Kidney epithelial cell (primary cell): Measurements from ENCODE around the gene ATP8A1. TPM values are rescaled to one million over a fixed set of nuclear protein-coding genes. Genes with fewer than 3 reads are reported as not detected.
A peak's percentile ranks its signal among the peaks of the same experiment; 100 is the strongest.

Experiments
- DNase-seq: peaks from one replicate; pipeline ENCODE4 v3.0.0-alpha.2; 2010; ENCODE audit warnings: low read depth
- H3K27me3 ChIP-seq: 2 replicates; pipeline ENCODE4 v1.6.0; 2011; ENCODE audit warnings: low read length; ENCODE audit not compliant: control insufficient read depth, insufficient read depth
- H3K36me3 ChIP-seq: 2 replicates; pipeline ENCODE4 v1.5.1; 2011; ENCODE audit warnings: low read length; ENCODE audit not compliant: control insufficient read depth, insufficient read depth
- H3K4me3 ChIP-seq: 2 replicates; pipeline ENCODE4 v1.5.1; 2011; ENCODE audit warnings: low read depth, mild to moderate bottlenecking, control low read depth, low read length
- total RNA-seq: library from RNA; depleted of rRNA; stranded (reverse); fragments of >200 nt; gene quantifications from 2 replicates; pipeline ENCODE4 v1.2.3, GENCODE V29; 2015
- TF ChIP-seq, protein P1 (sequence below): IDR thresholded peaks from 2 replicates; pipeline ENCODE4 v1.5.1; 2011; ENCODE audit warnings: mild to moderate bottlenecking, moderate library complexity, low read length, control low read depth, inconsistent platforms; ENCODE audit not compliant: insufficient read depth, poor library complexity, severe bottlenecking

ATP8A1 gene
- total RNA-seq, 1 donor from 2014 or later, result 3.3 TPM

DNA sequence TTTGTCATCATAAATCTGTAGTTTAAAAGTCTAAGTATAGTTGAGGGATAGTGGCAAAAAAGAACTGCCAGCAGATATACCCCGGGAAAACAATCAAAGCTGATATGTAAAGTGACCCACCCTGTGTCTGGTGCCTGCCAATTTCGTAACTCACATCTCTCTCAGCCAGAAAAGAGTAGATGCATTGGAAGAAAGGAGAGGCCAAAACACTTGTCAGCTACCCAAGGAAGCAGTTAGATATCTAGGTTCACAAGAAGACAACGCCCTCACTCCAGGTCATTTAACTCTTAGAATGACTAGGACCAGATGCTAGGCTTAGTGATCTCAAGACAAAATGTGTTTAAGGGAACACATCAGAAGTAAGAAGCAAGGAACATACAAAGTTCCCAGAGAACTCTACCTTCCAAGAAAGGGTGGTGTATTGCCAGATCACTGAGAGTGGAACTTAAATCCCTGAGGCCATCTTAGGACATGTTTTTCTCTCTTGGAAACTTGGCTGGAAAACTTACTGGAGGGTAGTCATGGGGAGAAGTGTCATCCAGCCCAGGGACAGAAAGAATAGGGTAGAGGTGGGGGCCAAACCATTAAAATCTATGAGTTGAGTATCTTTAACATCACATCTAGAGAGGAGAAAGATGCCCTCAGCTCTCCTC is 133.7 kb downstream of the ATP8A1 start:
- TF ChIP-seq, protein P1, sequence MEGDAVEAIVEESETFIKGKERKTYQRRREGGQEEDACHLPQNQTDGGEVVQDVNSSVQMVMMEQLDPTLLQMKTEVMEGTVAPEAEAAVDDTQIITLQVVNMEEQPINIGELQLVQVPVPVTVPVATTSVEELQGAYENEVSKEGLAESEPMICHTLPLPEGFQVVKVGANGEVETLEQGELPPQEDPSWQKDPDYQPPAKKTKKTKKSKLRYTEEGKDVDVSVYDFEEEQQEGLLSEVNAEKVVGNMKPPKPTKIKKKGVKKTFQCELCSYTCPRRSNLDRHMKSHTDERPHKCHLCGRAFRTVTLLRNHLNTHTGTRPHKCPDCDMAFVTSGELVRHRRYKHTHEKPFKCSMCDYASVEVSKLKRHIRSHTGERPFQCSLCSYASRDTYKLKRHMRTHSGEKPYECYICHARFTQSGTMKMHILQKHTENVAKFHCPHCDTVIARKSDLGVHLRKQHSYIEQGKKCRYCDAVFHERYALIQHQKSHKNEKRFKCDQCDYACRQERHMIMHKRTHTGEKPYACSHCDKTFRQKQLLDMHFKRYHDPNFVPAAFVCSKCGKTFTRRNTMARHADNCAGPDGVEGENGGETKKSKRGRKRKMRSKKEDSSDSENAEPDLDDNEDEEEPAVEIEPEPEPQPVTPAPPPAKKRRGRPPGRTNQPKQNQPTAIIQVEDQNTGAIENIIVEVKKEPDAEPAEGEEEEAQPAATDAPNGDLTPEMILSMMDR, result no peak
- DNase-seq, result no peak
- H3K4me3 ChIP-seq, result no peak overlapping the region
- no peaks in the 10 kb centered on the region for H3K27me3 ChIP-seq
- H3K36me3 ChIP-seq, result no peaks in the 10 kb centered on the region

DNA sequence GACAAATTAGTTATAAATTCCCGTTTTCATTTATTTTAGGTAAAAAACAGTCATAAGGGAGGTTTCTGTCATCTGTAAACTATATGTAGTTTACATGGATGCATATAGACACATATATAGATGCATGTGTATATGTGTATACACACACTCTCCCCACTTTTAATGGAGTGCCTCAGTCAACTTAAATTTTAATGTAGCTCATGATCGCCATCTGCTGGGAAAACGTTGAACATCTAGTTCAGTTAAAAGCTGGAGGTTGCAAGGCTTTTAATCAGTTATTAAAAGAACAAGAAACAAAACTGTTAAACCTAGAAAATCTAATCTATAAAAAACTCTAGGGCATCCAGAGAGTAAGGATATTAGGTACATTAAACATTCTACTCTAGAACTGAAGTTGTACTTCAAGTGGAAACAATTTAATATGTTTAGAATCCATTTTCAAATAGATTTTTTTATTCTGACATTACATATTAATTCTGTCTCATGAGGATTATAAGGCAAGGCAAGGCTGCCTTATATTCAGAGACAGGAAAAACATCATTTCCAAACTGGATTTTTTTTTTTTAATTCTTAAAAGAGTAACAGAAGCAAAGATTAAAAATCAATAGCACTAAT is 137.0 kb downstream of the ATP8A1 start:
- Histone ChIP-seq H3K27me3 (no peaks in the 10 kb centered on the region), H3K36me3 (no peaks in the 10 kb centered on the region), H3K4me3 (no peak overlapping the region)
- no peak for DNase-seq
- TF ChIP-seq, protein P1, result peak; percentile 38

DNA sequence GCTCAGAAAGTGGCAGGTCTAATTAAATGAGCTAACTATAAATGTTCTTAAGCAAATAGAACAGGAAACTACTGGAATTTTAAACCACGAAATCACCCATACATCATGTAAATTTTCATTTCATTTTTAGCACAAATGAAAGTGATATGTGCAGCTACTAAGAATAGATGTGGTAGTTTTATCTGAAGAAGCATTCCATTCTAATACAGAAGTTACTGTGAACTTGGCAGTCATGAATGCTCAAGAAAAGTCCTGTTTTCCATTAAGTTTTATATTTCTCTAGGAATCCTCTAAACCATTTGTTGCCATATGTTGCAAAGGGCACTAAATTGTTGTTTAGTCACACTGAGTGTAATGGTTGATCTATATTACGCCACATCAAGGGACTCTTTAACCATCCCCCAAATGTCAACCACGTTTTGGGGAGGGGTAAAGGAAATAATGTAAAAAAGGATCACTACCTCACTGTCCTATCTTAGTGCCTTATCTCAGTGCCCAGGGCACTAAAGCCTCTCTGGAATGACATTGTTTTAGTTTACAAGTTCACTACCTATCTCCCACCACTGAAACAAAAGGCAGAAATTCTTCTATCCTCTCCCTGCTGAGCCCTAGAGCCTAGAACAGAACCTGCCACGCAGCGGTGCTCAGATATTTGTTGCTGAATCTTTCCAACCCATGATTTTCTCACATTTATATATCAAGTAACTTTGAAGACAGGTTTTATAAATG is 141.6 kb downstream of the ATP8A1 start:
- no peaks in the 10 kb centered on the region for H3K27me3 ChIP-seq
- no peak overlapping the region for H3K4me3 ChIP-seq
- TF ChIP-seq, protein P1, result no peak
- DNase-seq, result no peak
- no peaks in the 10 kb centered on the region for H3K36me3 ChIP-seq

DNA sequence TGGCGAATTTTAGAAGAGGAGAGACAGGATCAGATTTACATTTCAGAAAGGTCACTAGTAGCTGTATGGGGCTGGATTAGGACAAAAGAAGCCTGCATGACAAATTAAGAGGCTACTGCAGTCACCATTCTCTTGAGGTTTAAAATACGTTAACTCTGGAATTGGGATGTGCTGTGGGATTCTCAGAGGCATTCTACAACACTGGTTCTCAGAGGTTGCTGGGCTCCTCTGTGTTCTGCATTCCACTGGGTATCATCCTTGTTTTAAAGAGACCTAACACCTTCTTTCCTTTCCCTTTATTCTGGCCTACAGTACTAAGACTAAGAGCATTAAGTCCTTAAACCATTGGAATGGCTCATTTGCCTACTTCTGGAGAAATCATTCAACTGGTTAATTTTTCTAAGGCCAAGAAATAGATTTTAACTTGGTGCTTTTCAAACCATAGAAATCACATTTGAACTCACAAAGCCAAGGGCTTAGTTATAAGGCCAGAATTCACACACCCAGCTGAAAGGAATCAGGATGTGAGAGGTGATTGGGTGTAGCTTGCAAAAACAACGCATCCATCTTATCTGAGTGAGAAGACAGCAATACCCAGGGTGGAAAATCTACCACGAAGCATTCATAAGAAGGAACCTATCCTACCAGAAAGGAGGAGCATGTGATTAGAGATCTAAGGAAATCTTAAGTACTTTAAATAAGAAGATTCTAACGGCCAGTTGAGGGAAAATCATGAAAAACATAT is 143.0 kb downstream of the ATP8A1 start:
- H3K4me3 ChIP-seq, result no peak overlapping the region
- H3K27me3 ChIP-seq, result no peaks in the 10 kb centered on the region
- TF ChIP-seq, protein P1, result no peak
- DNase-seq, result no peak
- H3K36me3 ChIP-seq, result no peaks in the 10 kb centered on the region

DNA sequence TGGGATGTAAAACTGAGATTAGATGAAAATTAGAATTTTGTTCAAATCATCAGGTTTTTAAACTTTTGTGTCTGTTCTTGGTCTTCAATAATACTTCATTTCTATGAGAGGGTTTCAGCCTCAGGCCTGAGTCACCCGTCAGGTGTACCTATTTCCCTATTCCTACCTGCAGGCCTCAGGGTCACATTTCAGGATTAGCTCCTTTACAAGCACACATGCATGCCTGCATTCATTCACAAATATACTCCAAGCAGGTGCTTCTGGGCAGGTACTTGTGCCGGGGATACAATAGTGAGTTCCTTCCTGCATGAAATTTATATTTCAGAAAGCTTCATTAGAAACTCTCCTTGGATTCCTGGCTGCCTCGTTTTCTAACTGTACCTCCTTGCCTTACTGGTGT is 144.7 kb downstream of the ATP8A1 start:
- TF ChIP-seq, protein P1, result no peak
- no peak overlapping the region for H3K4me3 ChIP-seq
- no peaks in the 10 kb centered on the region for H3K27me3 ChIP-seq
- DNase-seq, result no peak
- no peaks in the 10 kb centered on the region for H3K36me3 ChIP-seq
